ENCODE measurements around the gene TULP1.

DNA sequence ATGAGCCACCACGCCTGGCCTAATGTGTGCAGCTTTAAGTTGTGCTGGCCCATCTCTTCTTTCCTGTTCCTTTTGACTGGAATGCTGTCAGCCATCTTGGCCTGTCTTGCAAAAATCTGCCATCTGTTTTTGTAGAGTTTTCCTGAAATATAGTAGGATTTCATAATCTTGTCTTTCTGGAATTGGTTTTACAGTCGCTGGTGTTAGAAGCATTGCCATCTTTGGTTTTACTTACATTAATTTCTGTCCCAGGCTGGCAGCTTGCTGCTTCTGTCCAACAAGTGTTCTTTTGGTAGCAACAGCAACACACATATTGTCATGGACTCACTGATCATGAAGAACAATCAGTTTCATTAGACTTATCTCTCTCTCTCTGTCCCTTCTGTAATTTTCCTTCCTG lies 29.1 kb upstream of the TULP1 start:
- TF ChIP-seq, protein P1, sequence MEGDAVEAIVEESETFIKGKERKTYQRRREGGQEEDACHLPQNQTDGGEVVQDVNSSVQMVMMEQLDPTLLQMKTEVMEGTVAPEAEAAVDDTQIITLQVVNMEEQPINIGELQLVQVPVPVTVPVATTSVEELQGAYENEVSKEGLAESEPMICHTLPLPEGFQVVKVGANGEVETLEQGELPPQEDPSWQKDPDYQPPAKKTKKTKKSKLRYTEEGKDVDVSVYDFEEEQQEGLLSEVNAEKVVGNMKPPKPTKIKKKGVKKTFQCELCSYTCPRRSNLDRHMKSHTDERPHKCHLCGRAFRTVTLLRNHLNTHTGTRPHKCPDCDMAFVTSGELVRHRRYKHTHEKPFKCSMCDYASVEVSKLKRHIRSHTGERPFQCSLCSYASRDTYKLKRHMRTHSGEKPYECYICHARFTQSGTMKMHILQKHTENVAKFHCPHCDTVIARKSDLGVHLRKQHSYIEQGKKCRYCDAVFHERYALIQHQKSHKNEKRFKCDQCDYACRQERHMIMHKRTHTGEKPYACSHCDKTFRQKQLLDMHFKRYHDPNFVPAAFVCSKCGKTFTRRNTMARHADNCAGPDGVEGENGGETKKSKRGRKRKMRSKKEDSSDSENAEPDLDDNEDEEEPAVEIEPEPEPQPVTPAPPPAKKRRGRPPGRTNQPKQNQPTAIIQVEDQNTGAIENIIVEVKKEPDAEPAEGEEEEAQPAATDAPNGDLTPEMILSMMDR (IDR thresholded peaks at IDR 0.05; ENCODE audit: low read depth, low read length, missing input control), result no peak
- TF ChIP-seq SP1 (IDR thresholded peaks at IDR 0.05), result no peak
- TF ChIP-seq RAD21 (IDR thresholded peaks at IDR 0.05), result no peak
- TF ChIP-seq REST (IDR thresholded peaks at IDR 0.05), result no peak
- TF ChIP-seq ZBTB33 (IDR thresholded peaks at IDR 0.05), result no peak
- TF ChIP-seq GABPA (IDR thresholded peaks at IDR 0.05 in 1 of 2, conservative IDR thresholded peaks at IDR 0.05 in 1 of 2), result no peak
- TF ChIP-seq, protein P2, sequence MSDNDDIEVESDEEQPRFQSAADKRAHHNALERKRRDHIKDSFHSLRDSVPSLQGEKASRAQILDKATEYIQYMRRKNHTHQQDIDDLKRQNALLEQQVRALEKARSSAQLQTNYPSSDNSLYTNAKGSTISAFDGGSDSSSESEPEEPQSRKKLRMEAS (IDR thresholded peaks at IDR 0.05), result no peak
